GM12891 (cell line): ENCODE results near the gene DNHD1.
A peak's percentile ranks its signal among the peaks of the same experiment; 100 is the strongest.

Source experiments
- POLR2A ChIP-seq: IDR thresholded peaks from 2 replicates; pipeline ENCODE4 v1.6.1; 2011; ENCODE audit warnings: low read depth, low read length, control low read depth
- POLR2AphosphoS5 ChIP-seq: IDR thresholded peaks from 2 replicates; pipeline ENCODE4 v1.6.1; 2011; ENCODE audit warnings: low read depth, low read length, control low read depth
- POU2F2 ChIP-seq: IDR thresholded peaks from 2 replicates; pipeline ENCODE4 v1.6.1; 2011; ENCODE audit warnings: low read depth, mild to moderate bottlenecking, control low read depth, low read length, moderate library complexity
- SPI1 ChIP-seq: IDR thresholded peaks from 2 replicates; pipeline ENCODE4 v1.6.1; 2011; ENCODE audit warnings: low read depth, low read length, control low read depth
- TAF1 ChIP-seq: IDR thresholded peaks from 2 replicates; pipeline ENCODE4 v1.6.1; 2011; ENCODE audit warnings: low read depth, low read length, control low read depth

DNA sequence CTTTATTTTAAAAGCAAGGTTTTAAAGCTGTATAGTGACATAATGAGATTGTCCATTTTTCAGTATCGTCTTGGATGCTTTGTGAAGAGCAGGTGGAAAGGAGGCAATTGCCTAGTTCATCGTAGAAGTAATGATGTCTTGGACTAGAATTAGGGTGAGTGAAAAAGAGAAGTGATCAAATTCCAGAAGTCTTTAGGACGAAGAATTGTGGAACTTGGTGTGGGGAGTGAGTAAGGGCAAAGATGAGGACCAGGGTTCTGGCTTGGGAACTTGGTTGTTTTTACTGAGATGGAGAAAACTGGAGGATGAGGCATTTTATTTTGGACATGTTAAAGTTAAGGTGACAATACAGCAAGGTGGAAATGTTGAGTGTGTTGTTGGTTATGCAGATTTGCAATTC lies 107.7 kb downstream of the DNHD1 start:
- TF ChIP-seq POLR2A (no peak), POLR2AphosphoS5 (no peak), POU2F2 (no peak), TAF1 (no peak), SPI1 (0 out of 2 replicates have a peak, but pooled peaks have one; percentile 20)
